GM18520 (cell line): ENCODE data around the gene SV2C.

Experiments used
- ATAC-seq: cut with Tn5 transposase; IDR thresholded peaks from one replicate; pipeline ENCODE4 v1.9.1; 2021; ENCODE audit not compliant: unreplicated experiment

SV2C gene

DNA sequence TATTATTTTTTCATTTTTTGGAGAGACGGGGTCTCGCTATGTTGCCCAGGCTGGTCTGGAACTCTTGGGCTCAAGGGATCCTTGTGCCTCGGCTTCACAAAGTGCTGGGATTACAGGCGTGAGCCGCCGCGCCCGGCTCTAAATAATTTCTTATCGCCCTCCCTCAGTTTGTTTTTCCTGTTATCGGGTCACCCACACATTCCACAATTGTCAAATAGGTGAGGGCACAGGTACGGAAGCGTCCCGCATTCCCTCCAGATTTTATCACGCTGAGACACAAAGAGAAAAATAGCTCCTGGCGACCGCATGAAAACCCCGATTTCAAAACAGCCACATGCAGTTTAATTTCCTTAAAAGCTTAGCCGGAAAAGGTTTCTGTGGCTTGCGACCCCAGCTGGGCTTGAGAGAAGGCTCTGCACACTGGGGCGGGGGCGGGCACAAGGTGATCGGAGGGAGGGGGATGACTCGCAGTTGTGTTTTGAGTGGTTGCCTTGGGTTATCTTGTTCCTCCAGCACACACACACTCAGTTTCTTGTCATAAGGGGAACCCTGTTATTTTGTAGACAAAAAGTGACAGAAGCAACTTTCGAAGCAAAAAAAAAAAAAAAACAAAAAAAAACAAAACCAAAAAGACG lies 319.2 kb downstream of the SV2C start:
- peak; percentile 16 for ATAC-seq

DNA sequence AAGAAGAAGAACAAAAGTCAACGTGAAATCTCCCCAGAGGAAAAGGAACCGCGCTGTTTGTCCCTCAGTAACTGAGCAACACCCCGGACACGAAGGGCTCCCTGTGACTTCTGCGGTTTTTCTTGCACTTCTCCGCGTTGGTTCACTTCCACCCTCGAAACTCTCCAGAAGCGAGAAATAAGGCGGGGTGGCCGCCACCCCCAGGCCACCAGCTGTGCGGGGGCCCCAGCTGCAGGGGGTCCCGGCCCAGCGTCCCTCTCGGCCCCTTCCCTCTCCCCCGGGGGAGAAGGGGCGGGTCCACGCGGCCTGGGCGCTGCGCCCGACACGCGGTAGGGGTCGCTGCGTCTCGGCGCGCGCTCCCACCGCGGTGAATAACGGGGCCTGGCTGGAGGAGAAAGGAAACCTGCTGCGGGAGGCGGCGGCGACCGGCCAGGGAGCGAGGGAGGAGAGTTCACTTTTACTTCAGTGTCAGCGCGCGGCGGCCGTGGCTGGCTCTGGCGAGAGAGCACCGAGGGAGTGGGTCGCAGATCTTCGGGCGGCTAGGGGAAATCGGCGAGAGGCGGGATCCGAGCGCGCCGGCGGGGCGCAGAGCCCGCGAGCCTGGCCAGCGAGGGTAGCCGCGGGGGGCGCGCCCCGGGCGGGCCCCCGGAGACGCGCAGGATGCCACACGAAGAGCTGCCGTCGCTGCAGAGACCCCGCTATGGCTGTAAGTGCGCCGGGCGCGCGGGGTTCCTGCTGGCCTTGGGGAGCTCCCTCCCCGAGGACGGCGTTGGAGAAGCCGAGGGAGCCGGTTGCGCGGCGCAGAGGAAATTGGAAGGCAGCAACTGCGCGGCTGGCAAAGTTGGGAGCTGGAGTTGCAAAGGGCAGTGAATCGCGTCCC lies 319.9 kb downstream of the SV2C start, which contains the start of gene IQGAP2:
TSS of gene IQGAP2 (plus strand) at position 400 of the 880 bp plus-strand sequence. CDS start at position 661, 261 bp downstream.
- ATAC-seq: peak; percentile 32
